AG10803 (cell line): ENCODE measurements around the gene CADM4.
"Not testable (repeated sequence)": the region's sequence is repeated elsewhere in the genome, so short reads cannot be mapped to it uniquely, and the experiment has no call there.

Experiments used
- DNase-seq: peaks from one replicate; pipeline ENCODE4 v3.0.0; 2010; ENCODE audit warnings: low read depth
- H3K4me3 ChIP-seq: 2 replicates; pipeline ENCODE4 v1.5.1; 2011; ENCODE audit warnings: mild to moderate bottlenecking, low read length, control low read depth
- TF ChIP-seq, protein P1 (sequence below): conservative IDR thresholded peaks from 2 replicates; pipeline ENCODE4 v1.5.1; 2011; ENCODE audit warnings: mild to moderate bottlenecking, low read length, control low read depth, inconsistent platforms

Gene CADM4

GRCh38 chr19:43606569-43607229 is 33.0 kb downstream of the CADM4 start:
- TF ChIP-seq, protein P1, sequence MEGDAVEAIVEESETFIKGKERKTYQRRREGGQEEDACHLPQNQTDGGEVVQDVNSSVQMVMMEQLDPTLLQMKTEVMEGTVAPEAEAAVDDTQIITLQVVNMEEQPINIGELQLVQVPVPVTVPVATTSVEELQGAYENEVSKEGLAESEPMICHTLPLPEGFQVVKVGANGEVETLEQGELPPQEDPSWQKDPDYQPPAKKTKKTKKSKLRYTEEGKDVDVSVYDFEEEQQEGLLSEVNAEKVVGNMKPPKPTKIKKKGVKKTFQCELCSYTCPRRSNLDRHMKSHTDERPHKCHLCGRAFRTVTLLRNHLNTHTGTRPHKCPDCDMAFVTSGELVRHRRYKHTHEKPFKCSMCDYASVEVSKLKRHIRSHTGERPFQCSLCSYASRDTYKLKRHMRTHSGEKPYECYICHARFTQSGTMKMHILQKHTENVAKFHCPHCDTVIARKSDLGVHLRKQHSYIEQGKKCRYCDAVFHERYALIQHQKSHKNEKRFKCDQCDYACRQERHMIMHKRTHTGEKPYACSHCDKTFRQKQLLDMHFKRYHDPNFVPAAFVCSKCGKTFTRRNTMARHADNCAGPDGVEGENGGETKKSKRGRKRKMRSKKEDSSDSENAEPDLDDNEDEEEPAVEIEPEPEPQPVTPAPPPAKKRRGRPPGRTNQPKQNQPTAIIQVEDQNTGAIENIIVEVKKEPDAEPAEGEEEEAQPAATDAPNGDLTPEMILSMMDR: no peak
- no peak overlapping the region for H3K4me3 ChIP-seq
- DNase-seq: no peak

DNA sequence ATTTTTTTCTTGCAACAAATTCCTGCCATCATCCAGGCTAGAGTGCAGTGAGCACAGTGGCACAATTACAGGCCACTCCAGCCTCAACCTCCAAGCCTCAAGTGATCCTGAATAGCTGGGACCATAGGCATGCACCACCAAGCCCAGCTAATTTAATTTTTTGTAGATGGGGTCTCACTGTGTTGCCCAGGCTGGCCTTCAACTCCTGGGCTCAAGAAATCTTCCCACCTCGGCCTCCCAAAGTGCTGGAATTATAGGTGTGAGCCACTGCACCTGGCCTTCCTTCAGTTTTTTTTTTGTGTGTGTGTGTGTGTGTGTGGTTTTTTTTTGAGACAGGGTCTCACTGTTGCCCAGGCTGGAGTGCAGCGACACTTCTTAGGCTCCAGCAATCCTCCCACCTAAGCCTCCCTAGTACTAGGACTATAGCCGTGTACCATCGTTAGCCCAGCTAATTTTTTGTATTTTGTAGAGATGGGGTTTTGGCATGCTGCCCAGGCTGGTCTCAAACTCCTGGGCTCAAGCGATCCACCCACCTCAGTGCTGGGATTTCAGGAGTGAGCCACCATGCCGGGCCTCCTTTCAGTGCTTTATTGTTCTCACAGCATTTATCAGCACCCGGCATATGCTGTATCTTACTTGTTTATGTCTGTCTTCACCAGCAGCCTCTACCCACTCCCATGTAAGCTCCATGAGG is 33.6 kb downstream of the CADM4 start:
- DNase-seq: no peak
- no peak overlapping the region for H3K4me3 ChIP-seq

GRCh38 chr19:43600326-43600725 is 39.3 kb downstream of the CADM4 start:
- not testable (repeated sequence) for H3K4me3 ChIP-seq, DNase-seq

More for the DNA sequence above, 33.6 kb downstream of the CADM4 start:
- TF ChIP-seq, protein P1: no peak

DNA sequence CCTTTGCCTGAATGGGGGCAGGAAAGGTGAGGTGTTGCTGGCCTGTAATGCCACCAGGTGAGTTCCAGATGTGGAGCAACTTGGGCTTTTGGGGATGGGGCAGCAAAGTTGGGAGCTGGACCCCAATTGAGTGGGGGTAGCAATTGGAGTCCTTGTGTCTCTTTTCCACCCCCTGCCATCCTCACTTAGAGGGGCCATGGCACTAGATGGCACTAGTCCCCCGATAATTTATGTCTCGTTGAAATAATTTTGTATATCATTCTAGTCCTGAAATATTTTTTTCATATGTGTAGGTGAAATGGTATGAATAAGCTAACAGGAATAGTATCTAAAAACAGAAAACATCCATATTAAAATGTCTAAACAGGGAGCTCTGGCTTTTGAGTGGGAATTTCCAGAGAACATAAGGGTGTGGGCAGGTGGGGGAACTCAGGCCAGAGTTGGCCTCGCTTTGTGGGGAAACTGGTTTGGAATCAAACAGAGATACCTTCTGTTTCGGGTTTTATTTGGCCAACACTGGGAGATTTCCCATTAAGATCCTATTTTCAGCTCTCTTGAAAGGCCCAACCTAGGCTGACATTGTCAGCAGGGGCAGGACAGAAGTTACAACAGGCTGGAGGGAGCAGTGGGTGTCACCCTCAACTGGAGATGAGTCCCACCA is 39.9 kb downstream of the CADM4 start:
- no peak overlapping the region for H3K4me3 ChIP-seq
- TF ChIP-seq, protein P1: no peak
- DNase-seq: no peak

GRCh38 chr19:43598445-43599240 is 41.0 kb downstream of the CADM4 start:
- H3K4me3 ChIP-seq: no peak overlapping the region
- TF ChIP-seq, protein P1: no peak
- no peak for DNase-seq

DNA sequence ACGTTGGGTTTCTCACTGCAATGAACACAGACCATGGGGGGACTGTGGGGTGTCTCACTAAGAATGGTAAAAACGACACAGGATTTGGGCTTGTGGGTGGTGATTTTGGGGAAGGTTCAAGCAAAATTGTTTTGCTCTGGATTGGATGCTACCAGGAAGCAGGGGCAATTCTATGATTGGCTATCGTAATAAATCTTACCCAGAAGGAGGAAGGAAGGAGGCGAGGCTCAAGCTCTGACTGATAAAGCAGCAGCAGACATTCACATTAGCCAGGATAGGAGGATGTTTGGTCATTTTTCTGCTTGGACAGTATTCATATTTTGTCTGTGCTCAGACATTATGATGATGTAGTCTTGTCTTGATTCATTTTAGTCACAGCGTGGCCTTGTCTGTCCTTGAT is 41.8 kb downstream of the CADM4 start:
- TF ChIP-seq, protein P1: no peak
- peak overlapping the region; percentile 92 for H3K4me3 ChIP-seq

GRCh38 chr19:43596842-43597461 is 42.7 kb downstream of the CADM4 start:
- peak overlapping the region; percentile 92 for H3K4me3 ChIP-seq
- TF ChIP-seq, protein P1: no peak
- DNase-seq: no peak

More for the DNA sequence above, 41.8 kb downstream of the CADM4 start:
- DNase-seq: no peak
